ENCODE results near the gene BDKRB2.

GRCh38 chr14:96189281-96189711, 15.3 kb upstream of the BDKRB2 start:
- TF ChIP-seq POLR2A (IDR thresholded peaks at IDR 0.05) (no peak), CTCF (IDR thresholded peaks at IDR 0.05 in 8 of 11, conservative IDR thresholded peaks at IDR 0.05 in 3 of 11) (no peak), POLR2AphosphoS5 (IDR thresholded peaks at IDR 0.05) (no peak)

All from spleen (tissue), 7 donors.